ENCODE measurements around the gene RARB.

DNA sequence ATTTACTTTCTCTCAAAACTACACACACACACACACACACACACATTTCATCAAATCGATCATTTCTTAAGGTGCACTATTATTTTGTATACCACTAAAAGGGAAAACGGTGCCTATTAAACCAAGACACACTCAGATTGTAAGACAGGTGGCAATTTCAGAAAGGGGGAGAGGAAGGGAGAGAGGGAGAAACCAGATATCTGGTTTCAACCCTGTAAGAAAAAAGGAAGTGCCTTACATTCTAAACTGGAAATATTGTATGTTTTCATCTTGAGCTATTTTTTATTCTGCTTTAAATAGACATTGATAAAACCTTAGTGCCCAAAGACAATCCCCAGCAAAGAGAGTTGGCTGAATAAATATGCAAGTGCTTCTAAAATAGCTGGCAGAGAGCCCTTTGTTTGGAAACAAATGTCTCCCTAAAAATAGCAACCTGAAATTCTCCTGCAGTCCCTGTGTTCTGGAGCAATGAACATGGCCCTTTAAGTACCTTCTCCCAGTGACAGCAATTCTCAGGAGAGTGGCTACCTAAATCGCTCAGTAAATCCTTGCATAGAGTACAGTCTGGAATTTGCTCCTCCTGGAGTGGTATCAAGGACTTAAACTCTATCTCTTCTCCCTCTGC, 85.7 kb downstream of the RARB start:
- TF ChIP-seq POLR2AphosphoS5 (IDR thresholded peaks at IDR 0.05) (no peak), CTCF (IDR thresholded peaks at IDR 0.05) (no peak)

Measured in breast epithelium (tissue), 3 donors.